Gastroesophageal sphincter (tissue), 3 donors: ENCODE data around the gene C2orf76.

Source experiments
- CTCF ChIP-seq, 4 experiments: fragments of 200-600 bp in 2 of 4; fragments of 450-650 bp in 2 of 4; sonication (generic) in 1 of 4; IDR thresholded peaks; one replicate each; pipeline ENCODE4 v1.5.1; 2017 to 2019; ENCODE audit warnings: antibody characterized with exemption in 4 of 4, mild to moderate bottlenecking in 2 of 4, moderate library complexity in 2 of 4
- EP300 ChIP-seq: sonication (generic); formaldehyde crosslinking; IDR thresholded peaks from one replicate; pipeline ENCODE4 v1.6.1; 2017; ENCODE audit warnings: antibody characterized with exemption, mild to moderate bottlenecking
- POLR2A ChIP-seq, 2 donors: fragments of 450-650 bp; IDR thresholded peaks; one replicate each; pipeline ENCODE4 v1.6.1; 2017; ENCODE audit warnings: antibody characterized with exemption in 2 of 2, mild to moderate bottlenecking in 2 of 2, moderate library complexity in 1 of 2
- POLR2AphosphoS5 ChIP-seq: sonication (generic); formaldehyde crosslinking; IDR thresholded peaks from one replicate; pipeline ENCODE4 v1.6.1; 2017; ENCODE audit warnings: antibody characterized with exemption

- TF ChIP-seq CTCF (IDR thresholded peaks at IDR 0.05) (no peak), POLR2A (IDR thresholded peaks at IDR 0.05) (no peak), POLR2AphosphoS5 (no peak), EP300 (no peak)
These were observed 10.8 kb upstream of the C2orf76 start for GRCh38 chr2:119377294-119377992.
